GM12878 (cell line): ENCODE measurements around the gene TRPM3. TPM values are rescaled to one million over a fixed set of nuclear protein-coding genes. Genes with fewer than 3 reads are reported as not detected.

Source experiments
- ATAC-seq: fragments of 200-7000 bp; cut with Tn5 transposase; 3 replicates; pipeline ENCODE4 v1.9.1; 2020; ENCODE audit warnings: mild to moderate bottlenecking, moderate library complexity
- BruUV-seq: library from RNA; stranded (reverse); fragments of 400-500 nt; replicated peaks from 2 replicates; lab custom pipeline; 2021; lab: Mats Ljungman, UMichigan
- CTCF ChIA-PET: fragments of 300-600 bp; sonication (Branson Sonifier 250); formaldehyde crosslinking; extraction: SDS; loops from one replicate; lab custom pipeline; 2021; ENCODE audit warnings: inconsistent platforms; lab: Yijun Ruan, JAX
- POLR2A ChIA-PET: fragments of 350-600 bp; formaldehyde crosslinking; extraction: SDS; loops from one replicate; lab custom pipeline; 2021; ENCODE audit warnings: inconsistent platforms; lab: Charles Lee
- RAD21 ChIA-PET: fragments of 300-600 bp; sonication (Branson Sonifier 250); formaldehyde crosslinking; loops from one replicate; lab custom pipeline; 2023; ENCODE audit warnings: antibody characterized with exemption; ENCODE audit not compliant: unreplicated experiment; lab: Charles Lee
- SMC1A ChIA-PET: fragments of 300-600 bp; sonication (Branson Sonifier 250); formaldehyde crosslinking; loops from one replicate; lab custom pipeline; 2023; ENCODE audit not compliant: unreplicated experiment, uncharacterized antibody; lab: Charles Lee
- DNase-seq: peaks from one replicate; pipeline ENCODE4 v3.0.0-alpha.2; 2011; ENCODE audit warnings: low read depth, low spot score
- FAIRE-seq: peaks from 3 replicates; lab custom pipeline; 2011; peaks lifted over from hg19 to GRCh38; lab: Jason Lieb, UNC
- H2AFZ ChIP-seq: 2 replicates; pipeline ENCODE4 v1.6.0; 2011; ENCODE audit warnings: low read depth, low read length, control low read depth; ENCODE audit not compliant: control insufficient read depth
- H3K27ac ChIP-seq: 2 replicates; pipeline ENCODE4 v1.5.1; 2011; ENCODE audit warnings: control low read depth; ENCODE audit not compliant: control insufficient read depth, insufficient read depth
- H3K27me3 ChIP-seq, 2 experiments: replicated peaks in 1 of 2; 2 replicates each; pipeline versions ENCODE4 v1.6.0 to v1.6.1; 2011; ENCODE audit warnings: low read length in 1 of 2; ENCODE audit not compliant: control insufficient read depth in 2 of 2, insufficient read depth in 2 of 2
- H3K36me3 ChIP-seq, 2 experiments: 2 replicates each; pipeline ENCODE4 v1.5.1; 2011; ENCODE audit warnings: low read length in 1 of 2; ENCODE audit not compliant: control insufficient read depth in 2 of 2, insufficient read depth in 2 of 2
- H3K4me1 ChIP-seq: 2 replicates; pipeline ENCODE4 v1.6.1; 2011; ENCODE audit warnings: mild to moderate bottlenecking, low read length, moderate library complexity, mixed read lengths; ENCODE audit not compliant: control insufficient read depth, insufficient read depth
- H3K4me2 ChIP-seq: 2 replicates; pipeline ENCODE4 v1.6.0; 2011; ENCODE audit warnings: control low read depth; ENCODE audit not compliant: control insufficient read depth, insufficient read depth
- H3K4me3 ChIP-seq: fragments of 200-600 bp; sonication (generic); 2 replicates; pipeline ENCODE4 v1.5.1; 2016
- H3K79me2 ChIP-seq: 2 replicates; pipeline ENCODE4 v1.6.0; 2011; ENCODE audit warnings: low read length; ENCODE audit not compliant: control insufficient read depth, insufficient read depth
- H3K9ac ChIP-seq: 2 replicates; pipeline ENCODE4 v1.8.0; 2011; ENCODE audit warnings: low read length, control low read depth, mixed read lengths; ENCODE audit not compliant: control insufficient read depth, insufficient read depth
- H3K9me3 ChIP-seq: replicated peaks from 3 replicates; pipeline ENCODE4 v1.5.1; 2011; ENCODE audit warnings: mild to moderate bottlenecking, low read length; ENCODE audit not compliant: control insufficient read depth, insufficient read depth
- H4K20me1 ChIP-seq: 2 replicates; pipeline ENCODE4 v1.6.0; 2011; ENCODE audit not compliant: control insufficient read depth, insufficient read depth
- BCL11A ChIP-seq: IDR thresholded peaks from 2 replicates; pipeline ENCODE4 v1.6.1; 2011; ENCODE audit warnings: low read depth, low read length
- CBFB ChIP-seq: IDR thresholded peaks from 2 replicates; pipeline ENCODE4 v1.6.1; 2016; ENCODE audit warnings: antibody characterized with exemption, low read depth
- JUNB ChIP-seq: IDR thresholded peaks from 2 replicates; pipeline ENCODE4 v1.6.1; 2016; ENCODE audit warnings: antibody characterized with exemption, mild to moderate bottlenecking
- KDM1A ChIP-seq: fragments of 200-600 bp; sonication (generic); IDR thresholded peaks from 2 replicates; pipeline ENCODE4 v1.6.1; 2016; ENCODE audit warnings: borderline replicate concordance
- MAX ChIP-seq: IDR thresholded peaks from 2 replicates; pipeline ENCODE4 v1.6.1; 2012; ENCODE audit warnings: low read depth, low read length, improper control_type of control experiment
- MTA3 ChIP-seq: IDR thresholded peaks from 2 replicates; pipeline ENCODE4 v1.6.1; 2012; ENCODE audit warnings: low read length, inconsistent platforms, borderline replicate concordance
- MYB ChIP-seq: fragments of 150-350 bp; IDR thresholded peaks from 2 replicates; pipeline ENCODE4 v1.6.1; 2014; ENCODE audit warnings: mild to moderate bottlenecking, low read depth, low read length, borderline replicate concordance
- NR2C2 ChIP-seq: IDR thresholded peaks from 2 replicates; pipeline ENCODE4 v1.6.1; 2011; ENCODE audit warnings: borderline replicate concordance, low read depth; ENCODE audit not compliant: control insufficient read depth, insufficient read length
- POLR2AphosphoS5 ChIP-seq: IDR thresholded peaks from 2 replicates; pipeline ENCODE4 v1.6.1; 2011; ENCODE audit warnings: mild to moderate bottlenecking, low read length, inconsistent platforms
- RBBP5 ChIP-seq: fragments of 200-600 bp; sonication (generic); conservative IDR thresholded peaks from 2 replicates; pipeline ENCODE4 v1.6.1; 2016
- SIN3A ChIP-seq: IDR thresholded peaks from 2 replicates; pipeline ENCODE4 v1.6.1; 2012; ENCODE audit warnings: low read depth, low read length, improper control_type of control experiment
- SMAD1 ChIP-seq: fragments of 450-650 bp; IDR thresholded peaks from 2 replicates; pipeline ENCODE4 v1.6.1; 2018; ENCODE audit warnings: mild to moderate bottlenecking, low read depth; ENCODE audit not compliant: partially characterized antibody
- SP1 ChIP-seq: IDR thresholded peaks from one replicate; pipeline ENCODE4 v1.6.1; 2011; ENCODE audit warnings: low read depth, low read length
- SREBF1 ChIP-seq: IDR thresholded peaks from 2 replicates; pipeline ENCODE4 v1.6.1; 2012; ENCODE audit warnings: mild to moderate bottlenecking, low read length
- TAF1 ChIP-seq: IDR thresholded peaks from 2 replicates; pipeline ENCODE4 v1.6.1; 2011; ENCODE audit warnings: mild to moderate bottlenecking, low read depth, low read length, borderline replicate concordance
- ZBTB40 ChIP-seq: fragments of 450-650 bp; IDR thresholded peaks from 2 replicates; pipeline ENCODE4 v1.6.1; 2016; ENCODE audit warnings: mild to moderate bottlenecking, moderate library complexity, borderline replicate concordance
- ZNF24 ChIP-seq: fragments of 450-650 bp; IDR thresholded peaks from 2 replicates; pipeline ENCODE4 v1.6.1; 2017; ENCODE audit warnings: antibody characterized with exemption, mild to moderate bottlenecking
- ZNF622 ChIP-seq: fragments of 450-650 bp; IDR thresholded peaks from 2 replicates; pipeline ENCODE4 v1.6.1; 2017; ENCODE audit warnings: mild to moderate bottlenecking, inconsistent platforms
- in situ Hi-C: fragments of 300-500 bp; cut with MboI; formaldehyde crosslinking; loops from 9 replicates; pipeline ENCODE4 v1.14.3; 2018; ENCODE audit warnings: mixed read lengths
- intact Hi-C: fragments of 100-400 bp; cut with micrococcal nuclease; formaldehyde crosslinking; loops from one replicate; pipeline ENCODE4 v1.14.2; 2022; ENCODE audit not compliant: unreplicated experiment
- polyA plus RNA-seq, 11 experiments: library from polyadenylated mRNA; depleted of rRNA in 4 of 11; unstranded in 6 of 11; stranded (reverse) in 5 of 11; fragments of >200 nt; fragmentation: Nextera tagmentation in 4 of 11; fragmentation: Illumina TruSeq in 1 of 11; extraction: Ambion mirVana in 4 of 11; extraction: Trizol in 1 of 11; gene quantifications; 1 replicate in 1 of 11; 2 replicates in 10 of 11; pipeline versions ENCODE4 v1.2.1 to v1.2.3, GENCODE V29; 2011 to 2016; ENCODE audit warnings: inconsistent platforms in 2 of 11, missing spikeins in 2 of 11, low read depth in 1 of 11
- total RNA-seq, 4 experiments: library from RNA; depleted of rRNA in 3 of 4; stranded (reverse); fragments of >200 nt in 3 of 4; fragmentation: Illumina TruSeq in 1 of 4; extraction: Trizol in 1 of 4; gene quantifications; 2 replicates each; pipeline versions ENCODE4 v1.2.1 to v1.2.3, GENCODE V29; 2013 to 2021

The TRPM3 gene
- total and polyA plus RNA-seq, 10 of the 15 experiments (the other 5 are each of a cell fraction or from before 2014, with no cell fraction given), result not detected

- Histone ChIP-seq H3K4me3 (no peak overlapping the region), H4K20me1 (no peaks in the 10 kb centered on the region), H3K27me3 (no peaks in the 10 kb centered on the region), H3K4me2 (no peak overlapping the region), H3K9me3 (no peaks in the 10 kb centered on the region), H3K79me2 (no peaks in the 10 kb centered on the region), H3K4me1 (no peaks in the 10 kb centered on the region), H3K36me3 (no peaks in the 10 kb centered on the region), H3K9ac (no peak overlapping the region), H2AFZ (no peak overlapping the region), H3K27ac (no peak overlapping the region)
- SMC1A ChIA-PET, result no interaction called here
- CTCF ChIA-PET, result no interaction called here
- RAD21 ChIA-PET, result no interaction called here
- DNase-seq (no peak), ATAC-seq (no peak), FAIRE-seq (no peak)
- intact Hi-C loops (no loop called here), in situ Hi-C loops (no loop called here)
- TF ChIP-seq SREBF1 (no peak), CBFB (no peak), ZNF24 (no peak), MTA3 (no peak), SP1 (no peak), POLR2AphosphoS5 (no peak), SIN3A (no peak), MAX (no peak), RBBP5 (no peak), TAF1 (no peak), NR2C2 (no peak), KDM1A (no peak), ZBTB40 (no peak), BCL11A (no peak), JUNB (no peak), ZNF622 (no peak), SMAD1 (no peak), MYB (no peak)
- BruUV-seq, result no TSS peak
- POLR2A ChIA-PET, result no interaction called here
These were observed 47.0 kb upstream of the TRPM3 start for GRCh38 chr9:71168418-71168817.
